Measurements from ENCODE around the gene SENP8.
"Not testable (repeated sequence)": the region's sequence is repeated elsewhere in the genome, so short reads cannot be mapped to it uniquely, and the experiment has no call there.

Gene SENP8

GRCh38 chr15:72118017-72118978 is at the start of gene SENP8, which contains the start of gene MYO9A:
Gene SENP8, plus strand, starts transcription at chr15:72118403. Its CDS starts 21,221 bp downstream, at chr15:72139624.
Gene MYO9A, minus strand, starts transcription at chr15:72118150. Its CDS starts 71,587 bp downstream, at chr15:72046563.
- peak; percentile 99 for DNase-seq

GRCh38 chr15:72068856-72069255 is 49.3 kb upstream of the SENP8 start:
- no peak for DNase-seq

GRCh38 chr15:72070817-72071447 is 47.3 kb upstream of the SENP8 start:
- DNase-seq: no peak

- DNase-seq: not testable (repeated sequence)
Observed at GRCh38 chr15:72071448-72071825, 46.8 kb upstream of the SENP8 start.

- no peak for DNase-seq
Observed at GRCh38 chr15:72074335-72075060, 43.7 kb upstream of the SENP8 start.

GRCh38 chr15:72077950-72078349 is 40.3 kb upstream of the SENP8 start:
- DNase-seq: no peak

- peak; percentile 14 for DNase-seq
Observed at GRCh38 chr15:72078887-72079286, 39.3 kb upstream of the SENP8 start.

GRCh38 chr15:72082176-72082575 is 36.0 kb upstream of the SENP8 start:
- DNase-seq: no peak

- no peak for DNase-seq
Observed at GRCh38 chr15:72086010-72086697, 32.0 kb upstream of the SENP8 start.

GRCh38 chr15:72086920-72087648 is 31.1 kb upstream of the SENP8 start:
- DNase-seq: no peak

- no peak for DNase-seq
Observed at GRCh38 chr15:72092006-72092405, 26.2 kb upstream of the SENP8 start.

- no peak for DNase-seq
Observed at GRCh38 chr15:72092691-72093090, 25.5 kb upstream of the SENP8 start.

- no peak for DNase-seq
Observed at GRCh38 chr15:72096796-72097195, 21.4 kb upstream of the SENP8 start.

- DNase-seq: no peak
Observed at GRCh38 chr15:72098040-72098439, 20.2 kb upstream of the SENP8 start.

- no peak for DNase-seq
Observed at GRCh38 chr15:72099155-72099554, 19.0 kb upstream of the SENP8 start.

- DNase-seq: not testable (repeated sequence)
Observed at GRCh38 chr15:72100551-72100950, 17.7 kb upstream of the SENP8 start.

- DNase-seq: no peak
Observed at GRCh38 chr15:72105111-72105510, 13.1 kb upstream of the SENP8 start.

- no peak for DNase-seq
Observed at GRCh38 chr15:72106068-72106467, 12.1 kb upstream of the SENP8 start.

- DNase-seq: no peak
Observed at GRCh38 chr15:72110355-72110754, 7.8 kb upstream of the SENP8 start.

GRCh38 chr15:72112116-72112515 is 6.1 kb upstream of the SENP8 start:
- no peak for DNase-seq

GRCh38 chr15:72112805-72113204 is 5.4 kb upstream of the SENP8 start:
- no peak for DNase-seq
